ENCODE measurements around the gene ZSCAN5C. TPM values are rescaled to one million over a fixed set of nuclear protein-coding genes. Genes with fewer than 3 reads are reported as not detected.

The ZSCAN5C gene
- total and polyA plus RNA-seq, 4 donors = not detected

DNA sequence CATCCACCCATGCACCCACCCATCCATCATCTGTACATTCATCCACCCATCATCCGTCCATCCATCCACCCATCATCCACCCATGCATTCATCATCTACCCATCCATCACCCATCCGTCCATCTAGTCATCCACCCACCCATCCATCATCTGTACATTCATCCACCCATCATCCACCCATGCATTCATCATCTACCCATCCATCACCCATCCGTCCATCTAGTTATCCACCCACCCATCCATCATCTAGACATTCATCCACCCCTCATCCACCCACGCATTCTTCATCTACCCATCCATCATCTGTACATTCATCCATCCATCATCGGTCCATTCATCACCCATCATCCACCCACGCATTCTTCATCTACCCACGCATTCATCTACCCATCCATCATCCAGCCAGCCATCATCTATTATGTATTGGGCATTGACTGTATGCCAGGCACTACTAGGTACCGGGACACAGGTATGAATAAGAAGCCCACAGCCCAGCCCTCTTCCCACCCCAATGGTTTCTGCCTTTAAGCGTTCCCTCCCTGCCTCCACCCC, 43.0 kb upstream of the ZSCAN5C start:
- H3K36me3 ChIP-seq (ENCODE audit: control insufficient read depth in 4 of 4, insufficient read depth in 4 of 4, low read length in 4 of 4) = peaks cover 5 to 34% (median 22%) of the 10 kb centered on the region in 4 donors
- 96% methylated on average over 9 of the region's 9 CpGs for WGBS, 2 donors
- TF ChIP-seq, protein P1, sequence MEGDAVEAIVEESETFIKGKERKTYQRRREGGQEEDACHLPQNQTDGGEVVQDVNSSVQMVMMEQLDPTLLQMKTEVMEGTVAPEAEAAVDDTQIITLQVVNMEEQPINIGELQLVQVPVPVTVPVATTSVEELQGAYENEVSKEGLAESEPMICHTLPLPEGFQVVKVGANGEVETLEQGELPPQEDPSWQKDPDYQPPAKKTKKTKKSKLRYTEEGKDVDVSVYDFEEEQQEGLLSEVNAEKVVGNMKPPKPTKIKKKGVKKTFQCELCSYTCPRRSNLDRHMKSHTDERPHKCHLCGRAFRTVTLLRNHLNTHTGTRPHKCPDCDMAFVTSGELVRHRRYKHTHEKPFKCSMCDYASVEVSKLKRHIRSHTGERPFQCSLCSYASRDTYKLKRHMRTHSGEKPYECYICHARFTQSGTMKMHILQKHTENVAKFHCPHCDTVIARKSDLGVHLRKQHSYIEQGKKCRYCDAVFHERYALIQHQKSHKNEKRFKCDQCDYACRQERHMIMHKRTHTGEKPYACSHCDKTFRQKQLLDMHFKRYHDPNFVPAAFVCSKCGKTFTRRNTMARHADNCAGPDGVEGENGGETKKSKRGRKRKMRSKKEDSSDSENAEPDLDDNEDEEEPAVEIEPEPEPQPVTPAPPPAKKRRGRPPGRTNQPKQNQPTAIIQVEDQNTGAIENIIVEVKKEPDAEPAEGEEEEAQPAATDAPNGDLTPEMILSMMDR (IDR thresholded peaks at IDR 0.05; ENCODE audit: control extremely low read depth, extremely low read depth) = no peak
- no peaks in the 10 kb centered on the region for H3K9me3 ChIP-seq (ENCODE audit: control insufficient read depth in 4 of 4, insufficient read depth in 3 of 4, low read length in 3 of 4)
- H3K4me3 ChIP-seq = no peak overlapping the region
- DNase-seq (no peak), ATAC-seq (ENCODE audit: insufficient read depth, low FRiP score) (no peak)
- H3K27me3 ChIP-seq (ENCODE audit: control insufficient read depth in 3 of 3, insufficient read depth in 3 of 3, low read length in 2 of 3) = no peaks in the 10 kb centered on the region
- H3K9ac ChIP-seq (ENCODE audit: insufficient read depth in 1 of 2, low read length in 2 of 2) = no peak overlapping the region
- no peaks in the 10 kb centered on the region for H3K4me1 ChIP-seq (ENCODE audit: control insufficient read depth in 5 of 5, insufficient read depth in 5 of 5, low read length in 5 of 5)
- H3K27ac ChIP-seq (ENCODE audit: low read depth in 1 of 2, low read length in 1 of 2) = no peak overlapping the region

DNA sequence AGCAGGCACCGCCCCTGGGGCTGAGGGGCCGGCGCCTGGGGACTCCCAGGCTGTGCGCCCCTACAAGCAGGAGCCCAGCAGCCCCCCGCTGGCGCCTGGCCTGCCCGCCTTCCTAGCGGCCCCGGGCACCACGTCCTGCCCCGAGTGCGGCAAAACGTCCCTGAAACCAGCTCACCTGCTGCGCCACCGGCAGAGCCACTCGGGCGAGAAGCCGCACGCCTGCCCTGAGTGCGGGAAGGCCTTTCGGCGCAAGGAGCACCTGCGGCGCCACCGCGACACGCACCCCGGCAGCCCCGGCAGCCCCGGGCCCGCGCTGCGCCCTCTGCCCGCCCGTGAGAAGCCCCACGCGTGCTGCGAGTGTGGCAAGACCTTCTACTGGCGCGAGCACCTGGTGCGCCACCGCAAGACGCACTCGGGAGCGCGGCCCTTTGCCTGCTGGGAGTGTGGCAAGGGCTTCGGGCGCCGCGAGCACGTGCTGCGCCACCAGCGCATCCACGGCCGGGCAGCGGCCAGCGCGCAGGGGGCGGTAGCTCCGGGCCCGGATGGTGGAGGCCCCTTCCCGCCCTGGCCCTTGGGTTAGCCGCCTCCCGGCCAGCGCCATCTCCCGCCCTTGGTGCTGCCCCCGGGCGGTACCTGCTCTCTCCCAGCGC, 42.3 kb upstream of the ZSCAN5C start:
- Histone ChIP-seq H3K36me3 (ENCODE audit: control insufficient read depth in 4 of 4, insufficient read depth in 4 of 4, low read length in 4 of 4) (peaks cover 5 to 33% (median 21%) of the 10 kb centered on the region in 4 donors), H3K4me1 (ENCODE audit: control insufficient read depth in 5 of 5, insufficient read depth in 5 of 5, low read length in 5 of 5) (no peaks in the 10 kb centered on the region), H3K27ac (ENCODE audit: low read depth in 1 of 2, low read length in 1 of 2) (no peak overlapping the region), H3K4me3 (no peak overlapping the region), H3K9me3 (ENCODE audit: control insufficient read depth in 4 of 4, insufficient read depth in 3 of 4, low read length in 3 of 4) (no peaks in the 10 kb centered on the region), H3K9ac (ENCODE audit: insufficient read depth in 1 of 2, low read length in 2 of 2) (no peak overlapping the region), H3K27me3 (ENCODE audit: control insufficient read depth in 3 of 3, insufficient read depth in 3 of 3, low read length in 2 of 3) (no peaks in the 10 kb centered on the region)
- no peak for ATAC-seq (ENCODE audit: insufficient read depth, low FRiP score)
- 97% methylated on average over 67 to 69 of the region's 69 CpGs for WGBS, 2 donors
- TF ChIP-seq, protein P1 (IDR thresholded peaks at IDR 0.05; ENCODE audit: control extremely low read depth, extremely low read depth) = no peak
- no peak for DNase-seq

DNA sequence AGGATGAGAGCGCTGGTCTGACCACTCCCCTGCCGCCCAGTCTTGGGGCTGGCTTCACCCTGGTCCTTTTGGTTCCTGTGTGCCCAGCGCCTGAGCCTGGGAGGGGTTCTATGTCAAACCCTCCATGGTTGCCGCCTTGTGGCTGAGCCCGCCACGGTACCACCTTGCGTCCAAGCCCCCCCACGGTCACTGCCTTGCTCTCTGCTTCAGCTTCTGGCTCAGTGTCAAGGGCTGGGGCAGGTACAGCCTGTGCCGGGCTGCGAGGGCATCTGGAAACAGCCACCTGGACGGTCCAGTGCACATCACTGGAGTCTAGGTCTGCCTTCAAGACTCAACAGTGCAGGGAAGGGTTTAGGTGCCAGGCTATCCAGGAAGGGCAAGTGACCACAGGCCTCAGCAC, 40.5 kb upstream of the ZSCAN5C start:
- TF ChIP-seq, protein P1 (IDR thresholded peaks at IDR 0.05; ENCODE audit: control extremely low read depth, extremely low read depth) = no peak
- DNase-seq (no peak), ATAC-seq (ENCODE audit: insufficient read depth, low FRiP score) (no peak)

More for the DNA sequence above, 40.5 kb upstream of the ZSCAN5C start:
- no peaks in the 10 kb centered on the region for H3K27me3 ChIP-seq (ENCODE audit: control insufficient read depth in 3 of 3, insufficient read depth in 3 of 3, low read length in 2 of 3)
- H3K36me3 ChIP-seq (ENCODE audit: control insufficient read depth in 4 of 4, insufficient read depth in 4 of 4, low read length in 4 of 4) = peaks cover 5 to 33% (median 13%) of the 10 kb centered on the region in 4 donors
- no peak overlapping the region for H3K4me3 ChIP-seq
- 94% methylated on average over 11 of the region's 11 CpGs for WGBS, 2 donors
- H3K4me1 ChIP-seq (ENCODE audit: control insufficient read depth in 5 of 5, insufficient read depth in 5 of 5, low read length in 5 of 5) = no peaks in the 10 kb centered on the region
- no peak overlapping the region for H3K27ac ChIP-seq (ENCODE audit: low read depth in 1 of 2, low read length in 1 of 2)
- no peak overlapping the region for H3K9ac ChIP-seq (ENCODE audit: insufficient read depth in 1 of 2, low read length in 2 of 2)
- no peaks in the 10 kb centered on the region for H3K9me3 ChIP-seq (ENCODE audit: control insufficient read depth in 4 of 4, insufficient read depth in 3 of 4, low read length in 3 of 4)
